HG03457 (cell line): ENCODE results near the gene PSORS1C1.
"Not testable (repeated sequence)": the region's sequence is repeated elsewhere in the genome, so short reads cannot be mapped to it uniquely, and the experiment has no call there.

Source experiments
- ATAC-seq: cut with Tn5 transposase; IDR thresholded peaks from one replicate; pipeline ENCODE4 v1.9.1; 2021; ENCODE audit warnings: moderate number of reproducible peaks; ENCODE audit not compliant: unreplicated experiment

The PSORS1C1 gene

GRCh38 chr6:31174378-31174777, 59.8 kb downstream of the PSORS1C1 start:
- ATAC-seq = no peak

DNA sequence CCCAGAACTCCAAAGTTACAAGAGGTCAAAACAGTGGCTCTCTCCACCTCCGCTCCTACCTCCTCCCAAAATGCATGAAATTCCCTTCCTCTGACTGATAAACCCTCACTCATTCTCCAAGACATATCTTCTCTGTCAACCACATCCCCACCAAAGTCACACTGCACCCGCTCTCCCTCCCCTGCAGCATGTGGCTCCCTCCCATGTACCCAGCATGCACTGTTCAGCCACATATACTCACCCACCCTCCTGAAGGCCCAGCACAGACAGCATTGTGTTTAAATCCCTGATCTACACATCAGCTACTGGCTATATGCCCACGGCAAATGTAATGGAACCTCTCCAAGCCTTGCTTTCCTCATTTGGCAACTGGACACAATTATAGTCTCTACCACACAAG, 61.4 kb downstream of the PSORS1C1 start:
- ATAC-seq = no peak

DNA sequence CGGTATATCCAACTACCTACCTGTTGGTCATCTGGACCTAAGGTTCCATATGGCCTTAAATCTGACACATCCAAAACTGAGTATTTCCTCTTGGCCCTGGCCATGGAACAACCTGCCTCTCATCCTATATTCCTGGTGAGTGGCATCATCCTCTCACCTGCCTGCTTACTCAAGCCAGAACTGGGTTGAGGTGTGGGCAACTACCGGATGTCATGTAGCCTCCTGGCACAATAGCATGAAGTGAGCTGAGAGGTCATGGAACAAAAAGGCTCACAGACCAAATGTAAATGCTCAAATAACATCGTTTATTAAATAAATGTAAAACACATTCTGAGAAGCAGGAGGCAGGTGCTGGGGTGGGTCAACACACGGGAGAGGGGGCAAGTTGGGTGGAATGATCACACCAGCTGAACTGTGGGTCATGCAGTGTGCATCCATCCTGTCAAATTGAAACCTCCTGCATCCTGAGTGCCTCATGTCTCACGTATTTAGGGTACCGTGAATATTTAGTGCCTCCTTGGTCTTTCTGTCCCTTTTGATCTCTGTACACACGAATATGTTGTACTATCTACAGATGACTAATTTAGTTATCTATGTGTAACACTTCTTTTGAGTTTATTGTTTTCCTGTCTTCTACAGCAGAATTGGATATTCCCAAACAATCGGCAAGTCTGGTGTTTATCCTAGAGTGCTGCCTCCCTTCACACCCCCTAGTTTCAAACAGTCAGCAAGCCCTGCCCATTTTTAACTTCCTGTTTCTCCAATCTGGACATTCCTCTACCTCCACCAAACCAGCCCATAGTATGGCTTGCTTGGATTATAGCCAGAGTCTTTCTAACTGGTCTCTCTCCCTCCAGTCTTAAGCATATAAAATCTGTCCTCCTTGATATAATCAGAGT, 63.8 kb downstream of the PSORS1C1 start:
- no peak for ATAC-seq

- no peak for ATAC-seq
These were observed 64.4 kb downstream of the PSORS1C1 start for GRCh38 chr6:31179042-31179386.

DNA sequence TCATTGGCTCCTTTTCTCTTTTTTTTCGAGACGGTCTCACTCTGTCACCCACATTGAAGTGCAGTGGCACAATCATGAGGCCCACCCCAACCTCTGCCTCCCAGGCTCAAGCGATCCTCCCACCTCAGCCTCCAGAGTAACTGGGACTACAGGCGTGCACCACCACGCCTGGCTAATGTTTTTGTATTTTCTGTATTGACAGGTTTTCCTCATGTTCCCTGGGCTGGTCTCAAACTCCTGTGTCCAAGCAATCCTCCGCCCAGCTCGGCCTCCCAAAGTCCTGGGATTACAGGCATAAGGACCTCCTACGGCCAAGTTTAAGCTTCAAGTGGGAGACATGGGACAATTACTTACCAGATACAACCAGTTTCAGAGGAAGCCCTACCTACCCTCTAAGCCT, 65.3 kb downstream of the PSORS1C1 start:
- ATAC-seq = no peak

DNA sequence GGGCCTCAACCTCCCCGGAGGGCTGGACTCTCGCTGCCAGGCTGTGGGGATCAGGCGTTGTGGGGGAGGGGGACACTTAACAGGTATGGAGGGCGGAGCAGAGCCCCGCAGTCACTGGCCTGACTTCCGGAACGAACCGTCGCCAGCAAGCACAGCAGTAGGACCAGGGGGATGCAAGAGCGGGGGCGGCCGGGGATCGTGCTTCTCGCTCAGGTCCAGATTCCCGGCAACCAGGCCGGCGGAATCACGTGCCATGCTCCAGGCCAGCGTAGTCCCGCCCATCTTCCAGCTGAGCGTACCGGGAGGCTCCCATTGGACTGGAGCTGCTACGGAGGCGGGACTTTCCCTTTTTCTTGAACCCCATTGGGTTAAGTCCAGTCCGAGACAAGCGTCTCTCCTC, 65.9 kb downstream of the PSORS1C1 start:
- ATAC-seq = no peak

DNA sequence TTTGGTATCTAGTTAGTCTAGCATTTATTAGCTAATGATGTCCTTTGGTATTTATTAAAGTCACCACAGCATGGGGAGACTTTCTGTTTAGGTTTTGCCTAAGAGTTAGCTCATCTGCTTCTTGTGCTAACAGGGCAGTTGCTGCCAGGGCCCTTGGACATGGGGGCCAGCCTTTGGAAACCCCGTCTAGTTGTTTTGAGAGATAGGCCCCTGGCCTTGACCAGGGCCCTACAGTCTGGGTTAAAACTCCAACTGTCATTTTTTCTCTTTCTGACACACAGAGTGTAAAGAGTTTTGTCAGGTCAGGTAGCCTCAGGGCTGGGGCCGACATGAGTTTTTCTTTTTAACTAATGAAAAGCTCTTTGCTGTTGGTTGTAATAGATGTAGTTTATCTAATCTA, 68.7 kb downstream of the PSORS1C1 start:
- ATAC-seq = not testable (repeated sequence)

DNA sequence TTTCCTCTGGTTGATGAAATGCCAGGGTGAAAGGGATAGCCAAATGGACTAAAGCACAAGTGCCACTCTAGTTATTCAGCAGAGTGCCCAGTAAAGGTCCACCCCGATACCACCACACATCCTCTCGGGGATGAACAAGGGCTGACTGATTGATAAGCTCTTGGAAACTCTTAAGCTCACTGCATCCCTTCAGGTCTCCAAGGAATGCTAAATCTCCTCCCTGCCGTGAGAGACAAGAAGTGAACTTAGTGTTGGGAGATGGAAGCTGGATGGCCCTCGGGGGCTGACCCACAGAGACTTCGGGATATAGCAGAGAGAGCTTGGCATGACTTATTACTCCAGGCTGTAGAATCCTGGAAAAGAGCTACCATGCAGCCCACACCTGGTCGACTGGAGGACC, 69.3 kb downstream of the PSORS1C1 start:
- not testable (repeated sequence) for ATAC-seq

DNA sequence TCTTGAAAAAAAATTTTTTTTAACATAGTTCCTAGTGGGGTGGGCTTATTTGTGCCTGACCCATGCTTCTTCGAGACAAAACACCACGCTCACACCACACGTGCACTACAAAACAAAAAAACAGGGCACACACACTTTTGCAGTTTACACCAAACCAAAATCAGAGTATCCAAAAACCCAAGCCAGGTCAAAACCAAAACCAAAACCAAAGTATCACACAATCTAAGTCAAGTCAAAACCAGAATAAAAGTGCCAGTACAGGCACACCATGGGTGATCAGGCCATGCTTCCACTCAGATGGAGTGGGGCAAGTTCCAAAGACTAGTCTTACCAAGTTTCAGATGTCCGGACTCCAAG, 71.1 kb downstream of the PSORS1C1 start:
- ATAC-seq = not testable (repeated sequence)

DNA sequence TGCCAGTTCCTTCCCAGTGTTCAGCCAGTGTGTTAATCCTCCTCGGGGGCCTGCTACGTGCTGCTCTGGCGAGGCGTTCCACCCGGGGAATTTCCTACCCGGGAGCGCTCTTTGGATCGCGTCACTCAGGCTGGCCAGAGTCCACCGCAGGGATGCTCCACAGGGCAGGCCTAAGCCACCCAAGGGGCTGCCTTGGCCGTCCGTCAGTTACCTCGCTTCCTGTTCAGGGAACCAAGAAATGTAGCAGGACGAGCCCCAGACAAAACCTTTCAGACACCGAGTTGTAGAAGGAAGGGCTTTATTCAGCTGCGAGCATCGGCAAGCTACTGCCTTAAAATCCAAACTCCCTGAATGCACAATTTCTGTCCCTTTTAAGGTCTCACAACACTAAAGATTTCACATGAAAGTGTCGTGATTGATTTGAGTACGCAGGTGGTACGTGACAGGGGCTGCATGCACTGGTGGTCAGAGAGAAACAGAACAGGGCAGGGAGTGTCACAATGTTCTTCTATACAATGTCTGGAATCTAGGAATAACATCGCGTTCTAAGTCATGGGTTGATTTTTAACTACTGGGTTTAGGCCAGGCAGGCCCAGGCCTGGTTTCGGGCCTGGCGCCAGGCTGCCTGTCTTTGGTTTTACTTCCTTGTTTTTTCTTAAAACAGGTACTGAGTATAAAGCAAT, 71.6 kb downstream of the PSORS1C1 start:
- ATAC-seq = no peak

- ATAC-seq = no peak
These were observed 73.2 kb downstream of the PSORS1C1 start for GRCh38 chr6:31187780-31188194.

- not testable (repeated sequence) for ATAC-seq
These were observed 74.6 kb downstream of the PSORS1C1 start for GRCh38 chr6:31189223-31189622.
